Large intestine (tissue), 3 donors: ENCODE results near the gene CIP2A. TPM values are rescaled to one million over a fixed set of nuclear protein-coding genes. Genes with fewer than 3 reads are reported as not detected.

Source experiments
- DNase-seq, 2 donors: peaks; one replicate each; pipeline versions ENCODE4 v3.0.0 to v3.0.0-alpha.2; 2013
- H3K27ac ChIP-seq: one replicate; pipeline ENCODE4 v1.5.1; 2013; ENCODE audit warnings: low read length
- H3K27me3 ChIP-seq: 2 replicates; pipeline ENCODE4 v1.6.1; 2013; ENCODE audit warnings: low read length; ENCODE audit not compliant: control insufficient read depth, insufficient read depth
- H3K36me3 ChIP-seq: 2 replicates; pipeline ENCODE4 v1.6.1; 2013; ENCODE audit warnings: low read length; ENCODE audit not compliant: control insufficient read depth, insufficient read depth
- H3K4me1 ChIP-seq: one replicate; pipeline ENCODE4 v1.6.1; 2013; ENCODE audit warnings: low read length; ENCODE audit not compliant: control insufficient read depth, insufficient read depth
- H3K4me3 ChIP-seq: one replicate; pipeline ENCODE4 v1.5.1; 2013; ENCODE audit warnings: low read length
- H3K9me3 ChIP-seq: one replicate; pipeline ENCODE4 v1.6.1; 2013; ENCODE audit warnings: mild to moderate bottlenecking, low read depth, low read length, moderate library complexity; ENCODE audit not compliant: control insufficient read depth
- WGBS: methylation state at CpG from one replicate; pipeline ENCODE4 v1.1.5; 2013; ENCODE audit warnings: low lambda C conversion rate; ENCODE audit not compliant: insufficient coverage; 5-methylcytosine and 5-hydroxymethylcytosine counted together
- polyA plus RNA-seq: library from polyadenylated mRNA; unstranded; fragments of 120-200 nt; gene quantifications from one replicate; pipeline ENCODE4 v1.2.1, GENCODE V29; 2013

CIP2A gene
- polyA plus RNA-seq, 1 donor: 9.3 TPM

GRCh38 chr3:108513961-108514360, 75.3 kb downstream of the CIP2A start:
- no peaks in the 10 kb centered on the region for H3K9me3 ChIP-seq
- H3K27ac ChIP-seq: no peak overlapping the region
- no peak overlapping the region for H3K4me3 ChIP-seq
- WGBS: 80% methylated on average over 1 of the region's 3 CpGs
- H3K36me3 ChIP-seq: no peaks in the 10 kb centered on the region
- DNase-seq: no peak
- no peaks in the 10 kb centered on the region for H3K27me3 ChIP-seq
- H3K4me1 ChIP-seq: no peaks in the 10 kb centered on the region

- no peaks in the 10 kb centered on the region for H3K36me3 ChIP-seq
- DNase-seq: no peak
- H3K27ac ChIP-seq: no peak overlapping the region
- no peak overlapping the region for H3K4me3 ChIP-seq
- WGBS: no CpG with 5 or more reads among the region's 2 CpGs
- H3K27me3 ChIP-seq: no peaks in the 10 kb centered on the region
- H3K9me3 ChIP-seq: no peaks in the 10 kb centered on the region
- no peaks in the 10 kb centered on the region for H3K4me1 ChIP-seq
Measured at GRCh38 chr3:108512671-108513070, 76.6 kb downstream of the CIP2A start.

GRCh38 chr3:108511490-108511889, 77.7 kb downstream of the CIP2A start:
- no peak for DNase-seq
- Histone ChIP-seq H3K4me1 (no peaks in the 10 kb centered on the region), H3K27me3 (no peaks in the 10 kb centered on the region), H3K27ac (no peak overlapping the region), H3K36me3 (no peaks in the 10 kb centered on the region), H3K4me3 (no peak overlapping the region), H3K9me3 (no peaks in the 10 kb centered on the region)

GRCh38 chr3:108511055-108511454, 78.2 kb downstream of the CIP2A start:
- WGBS: 100% methylated on average over 4 of the region's 4 CpGs
- H3K36me3 ChIP-seq: no peaks in the 10 kb centered on the region
- no peak for DNase-seq
- no peaks in the 10 kb centered on the region for H3K27me3 ChIP-seq
- H3K27ac ChIP-seq: no peak overlapping the region
- no peak overlapping the region for H3K4me3 ChIP-seq
- H3K4me1 ChIP-seq: no peaks in the 10 kb centered on the region
- no peaks in the 10 kb centered on the region for H3K9me3 ChIP-seq

- Histone ChIP-seq H3K4me3 (no peak within 1 kb of the TSS), H3K9me3 (no peaks in the 10 kb centered on the region), H3K36me3 (no peaks in the 10 kb centered on the region), H3K27ac (no peak within 1 kb of the TSS), H3K27me3 (no peaks in the 10 kb centered on the region), H3K4me1 (no peaks in the 10 kb centered on the region)
- DNase-seq: no peak
- 100% methylated on average over 2 of the region's 3 CpGs for WGBS
Measured at GRCh38 chr3:108510496-108510895, 78.7 kb downstream of the CIP2A start, which contains the start of gene MYH15. MYH15 (minus strand) TSS chr3:108510596; CDS start chr3:108510530, 66 bp downstream.

GRCh38 chr3:108509871-108510270, 79.4 kb downstream of the CIP2A start:
- H3K27ac ChIP-seq: no peak overlapping the region
- no peak overlapping the region for H3K4me3 ChIP-seq
- no peak for DNase-seq
- H3K9me3 ChIP-seq: no peaks in the 10 kb centered on the region
- WGBS: no CpG with 5 or more reads among the region's 2 CpGs
- H3K36me3 ChIP-seq: no peaks in the 10 kb centered on the region
- H3K27me3 ChIP-seq: no peaks in the 10 kb centered on the region
- H3K4me1 ChIP-seq: no peaks in the 10 kb centered on the region

- H3K4me1 ChIP-seq: no peaks in the 10 kb centered on the region
- no peak overlapping the region for H3K27ac ChIP-seq
- WGBS: 71% methylated on average over 1 of the region's 3 CpGs
- no peak for DNase-seq
- H3K36me3 ChIP-seq: no peaks in the 10 kb centered on the region
- H3K9me3 ChIP-seq: no peaks in the 10 kb centered on the region
- no peaks in the 10 kb centered on the region for H3K27me3 ChIP-seq
- no peak overlapping the region for H3K4me3 ChIP-seq
Measured at GRCh38 chr3:108509263-108509662, 80.0 kb downstream of the CIP2A start.

GRCh38 chr3:108507902-108508301, 81.3 kb downstream of the CIP2A start:
- no peak overlapping the region for H3K27ac ChIP-seq
- H3K4me1 ChIP-seq: no peaks in the 10 kb centered on the region
- no peak for DNase-seq
- no peaks in the 10 kb centered on the region for H3K9me3 ChIP-seq
- H3K36me3 ChIP-seq: no peaks in the 10 kb centered on the region
- no peaks in the 10 kb centered on the region for H3K27me3 ChIP-seq
- H3K4me3 ChIP-seq: no peak overlapping the region

- no peak overlapping the region for H3K4me3 ChIP-seq
- no CpG with 5 or more reads among the region's 1 CpG for WGBS
Measured at GRCh38 chr3:108505811-108506210, 83.4 kb downstream of the CIP2A start.

GRCh38 chr3:108503722-108504121, 85.5 kb downstream of the CIP2A start:
- Histone ChIP-seq H3K9me3 (no peaks in the 10 kb centered on the region), H3K27me3 (no peaks in the 10 kb centered on the region), H3K4me3 (no peak overlapping the region), H3K36me3 (no peaks in the 10 kb centered on the region), H3K27ac (no peak overlapping the region), H3K4me1 (no peaks in the 10 kb centered on the region)
- no peak for DNase-seq

More at GRCh38 chr3:108505811-108506210, 83.4 kb downstream of the CIP2A start:
- H3K27me3 ChIP-seq: no peaks in the 10 kb centered on the region
- no peak overlapping the region for H3K27ac ChIP-seq
- no peak for DNase-seq
- H3K9me3 ChIP-seq: no peaks in the 10 kb centered on the region
- H3K36me3 ChIP-seq: no peaks in the 10 kb centered on the region
- no peaks in the 10 kb centered on the region for H3K4me1 ChIP-seq

- Histone ChIP-seq H3K9me3 (no peaks in the 10 kb centered on the region), H3K4me3 (no peak overlapping the region), H3K36me3 (no peaks in the 10 kb centered on the region), H3K4me1 (no peaks in the 10 kb centered on the region), H3K27ac (no peak overlapping the region), H3K27me3 (no peaks in the 10 kb centered on the region)
- WGBS: no CpG with 5 or more reads among the region's 5 CpGs
- DNase-seq: no peak
Measured at GRCh38 chr3:108501535-108501934, 87.7 kb downstream of the CIP2A start.
